22Rv1 (cell line): ENCODE measurements around the gene NPDC1.

Experiments used
- H3K27ac ChIP-seq: fragments of 450-650 bp; 2 replicates; pipeline ENCODE4 v1.5.1; 2017
- ZFX ChIP-seq: fragments of 450-650 bp; IDR thresholded peaks from 2 replicates; pipeline ENCODE4 v1.6.1; 2017; ENCODE audit warnings: antibody characterized with exemption, borderline replicate concordance
- TF ChIP-seq, protein P1 (sequence below): fragments of 450-650 bp; IDR thresholded peaks from 2 replicates; pipeline ENCODE4 v1.5.1; 2017; ENCODE audit warnings: mild to moderate bottlenecking

Gene NPDC1

DNA sequence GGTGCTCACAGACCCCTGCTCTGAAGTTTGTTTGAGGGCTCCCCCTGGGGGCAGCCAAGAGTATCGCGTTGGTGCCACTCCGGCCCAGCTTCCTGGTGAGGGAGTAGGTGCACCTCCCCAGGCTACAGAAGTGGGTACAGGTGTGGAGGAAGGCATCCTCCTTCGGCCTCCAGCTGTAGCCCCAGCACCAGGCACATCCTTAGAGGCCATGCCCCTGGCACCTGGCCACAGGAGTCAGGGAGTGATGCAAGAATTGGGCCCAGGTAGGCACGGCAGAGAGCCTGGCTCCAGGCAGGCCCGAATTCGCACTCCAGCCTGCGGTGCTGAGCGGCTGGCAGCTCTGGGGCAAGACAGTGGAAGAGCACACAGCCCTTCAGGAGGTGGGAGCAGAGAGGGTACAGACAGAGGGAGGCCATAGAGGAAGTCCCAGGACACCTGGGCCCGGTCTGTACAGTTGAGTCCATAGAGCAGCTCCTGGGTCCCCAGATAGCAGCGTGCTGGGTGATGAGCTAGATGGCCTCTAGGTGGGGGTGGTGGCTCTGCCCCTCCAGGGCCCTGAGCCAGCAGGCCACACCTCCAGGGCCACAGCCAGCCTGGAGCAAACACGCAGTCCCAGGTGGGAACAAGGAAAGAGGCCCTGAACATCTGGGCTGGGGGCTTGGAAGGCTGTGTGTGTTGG is 22.0 kb upstream of the NPDC1 start:
- no peak for TF ChIP-seq ZFX
- TF ChIP-seq, protein P1, sequence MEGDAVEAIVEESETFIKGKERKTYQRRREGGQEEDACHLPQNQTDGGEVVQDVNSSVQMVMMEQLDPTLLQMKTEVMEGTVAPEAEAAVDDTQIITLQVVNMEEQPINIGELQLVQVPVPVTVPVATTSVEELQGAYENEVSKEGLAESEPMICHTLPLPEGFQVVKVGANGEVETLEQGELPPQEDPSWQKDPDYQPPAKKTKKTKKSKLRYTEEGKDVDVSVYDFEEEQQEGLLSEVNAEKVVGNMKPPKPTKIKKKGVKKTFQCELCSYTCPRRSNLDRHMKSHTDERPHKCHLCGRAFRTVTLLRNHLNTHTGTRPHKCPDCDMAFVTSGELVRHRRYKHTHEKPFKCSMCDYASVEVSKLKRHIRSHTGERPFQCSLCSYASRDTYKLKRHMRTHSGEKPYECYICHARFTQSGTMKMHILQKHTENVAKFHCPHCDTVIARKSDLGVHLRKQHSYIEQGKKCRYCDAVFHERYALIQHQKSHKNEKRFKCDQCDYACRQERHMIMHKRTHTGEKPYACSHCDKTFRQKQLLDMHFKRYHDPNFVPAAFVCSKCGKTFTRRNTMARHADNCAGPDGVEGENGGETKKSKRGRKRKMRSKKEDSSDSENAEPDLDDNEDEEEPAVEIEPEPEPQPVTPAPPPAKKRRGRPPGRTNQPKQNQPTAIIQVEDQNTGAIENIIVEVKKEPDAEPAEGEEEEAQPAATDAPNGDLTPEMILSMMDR: peak; percentile 89
- peak overlapping the region; percentile 86 for H3K27ac ChIP-seq

DNA sequence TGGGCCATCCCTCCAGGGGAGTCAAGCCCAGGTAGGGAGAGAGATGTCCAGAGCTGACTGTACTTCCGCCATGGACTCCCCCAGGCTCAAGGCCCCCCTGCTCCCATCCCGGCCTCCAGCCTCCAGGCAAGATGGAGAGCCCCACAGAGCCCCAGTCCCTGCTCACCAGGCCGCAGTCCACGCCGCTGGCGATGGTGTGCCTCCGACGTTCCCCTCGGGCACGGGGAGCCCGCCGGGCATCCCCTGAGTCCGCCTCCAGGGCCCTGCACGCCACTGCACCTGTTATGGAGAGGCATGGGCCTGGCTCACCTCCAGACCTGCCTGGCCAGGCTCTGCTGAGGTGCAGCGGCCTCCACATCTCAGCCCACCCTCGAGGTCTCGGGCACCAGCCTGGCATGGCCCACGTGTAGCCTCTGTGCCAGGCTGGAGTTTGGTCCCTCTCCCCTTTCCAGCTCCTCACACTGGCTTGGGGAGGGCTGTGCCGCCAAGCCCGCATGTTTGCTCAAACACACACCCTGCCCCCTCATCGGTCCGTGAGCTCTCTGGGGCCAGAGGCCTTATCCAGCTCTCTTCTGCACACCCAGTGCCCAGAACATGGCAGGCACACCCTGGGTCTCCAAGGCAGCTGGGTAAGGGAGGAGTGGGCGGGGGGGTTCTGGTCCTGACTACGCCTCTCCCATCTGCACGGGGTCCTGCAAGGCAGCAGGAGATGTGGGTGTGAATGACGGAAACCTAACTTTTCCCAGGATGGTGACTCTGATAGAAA is 20.3 kb upstream of the NPDC1 start:
- H3K27ac ChIP-seq: peak overlapping the region; percentile 86; the same call in 1 of the 2 replicates
- TF ChIP-seq ZFX: no peak
- TF ChIP-seq, protein P1: no peak

DNA sequence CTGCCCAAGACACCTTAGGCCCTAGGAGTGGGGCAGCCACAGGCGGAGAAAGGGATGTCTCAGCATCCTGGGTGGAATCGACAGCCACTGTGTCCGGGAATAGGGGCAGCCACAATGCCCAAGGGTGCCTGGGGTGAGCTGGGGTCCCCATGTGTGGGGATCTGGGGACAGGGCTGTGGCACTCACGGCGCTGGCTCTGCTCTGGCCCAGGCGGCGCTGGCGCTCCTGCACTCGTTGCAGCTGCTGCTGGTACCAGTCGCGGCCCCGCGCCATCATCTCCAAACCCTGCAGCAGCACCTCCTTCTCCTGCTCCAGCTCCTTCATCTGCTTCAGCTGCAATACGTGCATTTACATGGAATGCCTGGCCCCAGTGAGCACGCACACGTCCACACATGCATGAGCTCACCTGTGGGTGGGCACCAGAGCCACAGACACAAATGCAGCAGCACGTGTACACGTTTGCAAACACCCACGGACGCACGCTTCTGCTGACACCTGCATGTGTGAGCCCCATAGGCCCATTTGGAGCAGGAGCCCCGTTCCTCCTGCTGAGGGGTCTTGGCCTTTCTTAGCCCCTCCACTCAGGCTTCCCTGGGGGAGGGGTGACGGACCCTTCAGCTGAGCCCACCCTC is 19.5 kb upstream of the NPDC1 start:
- peak overlapping the region; percentile 86; the same call in 1 of the 2 replicates for H3K27ac ChIP-seq
- TF ChIP-seq, protein P1: no peak
- no peak for TF ChIP-seq ZFX

DNA sequence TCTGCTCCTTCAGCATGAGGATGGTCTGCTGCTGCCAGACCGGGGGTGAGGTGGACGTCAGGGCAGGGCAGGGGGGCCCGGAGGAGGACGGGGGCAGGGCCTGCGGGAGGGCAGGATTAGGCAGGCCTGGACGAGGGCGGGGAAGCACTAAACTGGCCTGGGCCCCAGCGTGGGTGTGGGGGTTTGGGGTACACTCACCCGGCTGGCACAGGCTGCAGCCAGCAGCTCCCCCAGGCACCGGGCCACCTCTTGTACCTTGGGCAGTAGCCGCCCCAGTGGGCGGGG is 18.8 kb upstream of the NPDC1 start:
- TF ChIP-seq, protein P1: no peak
- no peak for TF ChIP-seq ZFX
- H3K27ac ChIP-seq: no peak overlapping the region

DNA sequence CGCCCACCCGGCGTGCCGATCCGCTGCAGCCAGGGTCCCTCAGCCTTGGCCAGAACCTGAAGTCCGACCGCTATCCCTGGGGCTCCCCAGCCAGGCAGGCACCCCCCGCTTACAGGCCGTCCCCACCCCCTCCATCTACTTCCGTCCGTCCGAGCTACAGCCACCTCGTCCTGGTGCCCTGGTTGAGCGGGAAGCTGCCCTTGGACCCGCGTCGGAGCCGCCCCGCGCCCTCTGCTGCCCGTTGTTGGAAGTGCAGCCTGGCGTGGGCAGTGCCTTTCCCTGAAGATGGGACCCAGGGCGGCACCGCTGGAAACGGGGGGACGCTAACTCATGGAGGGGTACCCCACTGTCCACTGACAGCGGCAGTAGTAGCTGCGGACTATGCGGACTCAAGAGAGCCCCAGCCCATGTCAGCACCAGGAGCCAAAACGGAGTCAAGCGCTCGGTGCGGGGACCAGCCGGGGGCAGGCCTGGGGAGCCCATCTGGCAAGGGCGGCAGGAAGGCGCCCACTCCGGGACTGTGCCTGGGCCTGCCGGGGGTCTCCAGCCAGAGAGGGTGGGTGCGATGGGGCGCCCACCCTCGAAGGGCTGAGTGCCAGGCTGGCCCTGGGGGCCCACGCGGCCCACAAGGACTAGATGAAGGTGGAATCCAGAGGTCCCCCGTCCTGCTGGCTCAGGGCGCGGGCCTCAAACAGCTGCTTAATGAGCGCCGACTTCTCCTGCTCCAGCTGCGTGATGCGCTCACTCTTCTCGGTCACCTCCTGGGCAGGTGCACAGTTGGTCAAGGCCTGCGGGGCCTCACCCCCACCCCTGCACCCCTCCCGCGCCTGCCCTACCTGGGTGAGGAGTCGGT is 18.3 kb upstream of the NPDC1 start:
- peak overlapping the region; percentile 47; the same call in 1 of the 2 replicates for H3K27ac ChIP-seq
- TF ChIP-seq, protein P1: peak; percentile 95
- no peak for TF ChIP-seq ZFX

DNA sequence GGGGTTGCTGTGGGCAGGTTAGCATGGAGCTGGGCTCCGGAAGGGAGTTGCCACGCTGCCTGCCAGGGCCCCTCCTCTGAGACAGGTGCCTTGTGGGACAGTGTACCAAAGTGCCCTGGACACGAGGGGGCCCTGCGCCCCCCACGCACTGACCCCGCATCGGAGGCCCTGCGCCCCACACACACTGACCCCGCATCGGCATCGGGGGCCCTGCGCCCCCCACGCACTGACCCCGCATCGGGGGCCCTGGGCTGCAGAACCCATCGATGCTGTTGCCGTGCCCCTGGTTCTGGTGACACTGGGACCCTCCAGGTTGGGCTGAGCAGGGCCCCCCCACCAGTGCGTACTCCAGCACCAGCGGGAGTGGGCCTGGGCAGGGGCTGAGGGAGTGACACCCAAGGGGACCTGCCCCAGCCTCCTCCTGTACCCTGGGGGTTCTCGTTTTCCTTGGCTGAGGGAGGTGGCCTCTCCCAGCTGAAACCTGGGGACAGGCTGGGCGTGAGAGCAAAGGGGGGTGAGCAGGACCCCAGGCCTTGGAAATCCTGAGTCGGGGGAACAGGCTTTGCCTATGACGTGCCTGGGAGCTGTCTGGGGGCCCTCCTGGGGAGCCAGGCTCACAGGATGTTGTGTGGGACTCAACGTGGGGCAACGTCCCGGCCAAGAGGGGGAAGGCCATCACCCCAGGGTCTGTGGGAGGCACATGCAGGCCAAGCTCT is 17.5 kb upstream of the NPDC1 start:
- TF ChIP-seq, protein P1: no peak
- no peak for TF ChIP-seq ZFX
- H3K27ac ChIP-seq: peak overlapping the region; percentile 47; the same call in 1 of the 2 replicates

DNA sequence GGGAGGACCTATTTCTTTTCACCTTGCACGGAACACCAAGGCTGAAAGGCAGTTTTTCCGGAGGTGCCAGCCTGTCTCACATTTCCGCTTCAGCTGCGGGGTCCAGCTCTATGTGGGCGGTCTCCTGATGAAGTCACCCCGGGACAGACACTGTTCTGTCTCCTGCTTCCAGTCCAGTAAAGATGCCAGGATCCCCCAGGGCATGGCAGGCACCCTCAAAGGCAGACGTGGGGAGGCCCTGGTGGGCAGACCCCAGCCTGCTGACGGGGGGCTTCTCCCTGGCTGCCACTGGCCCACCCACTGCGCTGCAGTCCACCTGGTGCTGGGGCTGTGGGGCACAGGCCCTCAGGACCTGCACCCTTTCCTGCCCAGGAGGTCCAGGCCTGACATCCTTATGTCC is 16.8 kb upstream of the NPDC1 start:
- peak overlapping the region; percentile 43 for H3K27ac ChIP-seq
